Mesothelial cell of epicardium (in vitro differentiated cells): ENCODE results near the gene STING1. TPM values are rescaled to one million over a fixed set of nuclear protein-coding genes. Genes with fewer than 3 reads are reported as not detected.
"Not testable (repeated sequence)": the region's sequence is repeated elsewhere in the genome, so short reads cannot be mapped to it uniquely, and the experiment has no call there.

Experiments used
- DNase-seq, 2 experiments: peaks; one replicate each; pipeline ENCODE4 v3.0.0; 2021; ENCODE audit warnings: low spot score in 2 of 2; ENCODE audit not compliant: unreplicated experiment in 2 of 2
- H3K27ac Mint-ChIP-seq: 2 replicates; pipeline ENCODE4 v1.8.0; 2021; ENCODE audit warnings: mixed read lengths
- H3K27me3 Mint-ChIP-seq: 2 replicates; pipeline ENCODE4 v1.8.0; 2021; ENCODE audit warnings: low read depth, mixed read lengths
- H3K36me3 Mint-ChIP-seq: 2 replicates; pipeline ENCODE4 v1.8.0; 2021; ENCODE audit warnings: mixed read lengths
- H3K4me1 Mint-ChIP-seq: 2 replicates; pipeline ENCODE4 v1.8.0; 2021; ENCODE audit warnings: mixed read lengths
- H3K4me3 Mint-ChIP-seq: 2 replicates; pipeline ENCODE4 v1.8.0; 2021; ENCODE audit warnings: mild to moderate bottlenecking, moderate library complexity, mixed read lengths
- H3K9me3 Mint-ChIP-seq: 2 replicates; pipeline ENCODE4 v1.8.0; 2021; ENCODE audit warnings: mixed read lengths
- total RNA-seq: library from RNA; stranded (reverse); gene quantifications from 3 replicates; pipeline ENCODE4 v1.2.1, GENCODE V29; 2021
- TF ChIP-seq, protein P1 (sequence below): fragments of 200-600 bp; sonication (generic); IDR thresholded peaks from one replicate; pipeline ENCODE4 v1.5.0; 2021; ENCODE audit warnings: antibody characterized with exemption; ENCODE audit not compliant: unreplicated experiment

The STING1 gene
- total RNA-seq, 1 donor from 2014 or later: 27.0 TPM

DNA sequence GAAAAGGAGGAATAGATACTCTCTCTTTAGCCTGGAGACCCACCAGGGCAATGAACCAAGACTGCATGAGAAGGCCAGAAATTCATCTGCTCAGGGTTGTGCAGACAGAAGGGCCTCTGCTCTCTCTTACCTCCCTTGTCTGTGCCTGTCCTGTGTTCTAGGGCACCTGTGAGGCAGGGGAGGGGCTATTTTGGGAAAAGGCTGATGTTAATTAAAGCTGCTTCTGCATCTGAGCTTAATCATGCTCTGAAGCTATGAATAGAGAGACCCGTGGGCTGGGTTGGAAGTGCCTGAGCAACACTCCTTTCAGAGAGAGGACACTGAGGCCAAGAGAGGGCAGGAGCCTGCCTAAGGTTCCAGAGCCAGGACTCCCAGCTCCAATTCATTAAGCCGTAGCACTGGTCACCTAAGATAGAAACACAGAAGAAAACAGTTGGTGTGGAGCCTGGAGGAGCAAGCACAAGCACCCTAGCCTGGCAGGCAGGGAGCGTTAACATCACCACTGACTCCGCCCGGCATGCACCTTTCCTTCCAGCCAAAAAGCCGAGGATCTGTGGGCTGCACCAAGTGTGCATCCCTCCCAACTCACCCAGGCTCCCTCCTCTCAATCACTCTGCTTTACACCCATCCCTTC is 31.4 kb upstream of the STING1 start:
- Mint-ChIP-seq H3K27me3 (no peaks in the 10 kb centered on the region), H3K9me3 (peaks cover 4% of the 10 kb centered on the region), H3K27ac (no peak overlapping the region), H3K4me3 (no peak overlapping the region), H3K4me1 (peaks cover 24% of the 10 kb centered on the region), H3K36me3 (no peaks in the 10 kb centered on the region)
- no peak for DNase-seq
- TF ChIP-seq, protein P1, sequence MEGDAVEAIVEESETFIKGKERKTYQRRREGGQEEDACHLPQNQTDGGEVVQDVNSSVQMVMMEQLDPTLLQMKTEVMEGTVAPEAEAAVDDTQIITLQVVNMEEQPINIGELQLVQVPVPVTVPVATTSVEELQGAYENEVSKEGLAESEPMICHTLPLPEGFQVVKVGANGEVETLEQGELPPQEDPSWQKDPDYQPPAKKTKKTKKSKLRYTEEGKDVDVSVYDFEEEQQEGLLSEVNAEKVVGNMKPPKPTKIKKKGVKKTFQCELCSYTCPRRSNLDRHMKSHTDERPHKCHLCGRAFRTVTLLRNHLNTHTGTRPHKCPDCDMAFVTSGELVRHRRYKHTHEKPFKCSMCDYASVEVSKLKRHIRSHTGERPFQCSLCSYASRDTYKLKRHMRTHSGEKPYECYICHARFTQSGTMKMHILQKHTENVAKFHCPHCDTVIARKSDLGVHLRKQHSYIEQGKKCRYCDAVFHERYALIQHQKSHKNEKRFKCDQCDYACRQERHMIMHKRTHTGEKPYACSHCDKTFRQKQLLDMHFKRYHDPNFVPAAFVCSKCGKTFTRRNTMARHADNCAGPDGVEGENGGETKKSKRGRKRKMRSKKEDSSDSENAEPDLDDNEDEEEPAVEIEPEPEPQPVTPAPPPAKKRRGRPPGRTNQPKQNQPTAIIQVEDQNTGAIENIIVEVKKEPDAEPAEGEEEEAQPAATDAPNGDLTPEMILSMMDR: no peak

DNA sequence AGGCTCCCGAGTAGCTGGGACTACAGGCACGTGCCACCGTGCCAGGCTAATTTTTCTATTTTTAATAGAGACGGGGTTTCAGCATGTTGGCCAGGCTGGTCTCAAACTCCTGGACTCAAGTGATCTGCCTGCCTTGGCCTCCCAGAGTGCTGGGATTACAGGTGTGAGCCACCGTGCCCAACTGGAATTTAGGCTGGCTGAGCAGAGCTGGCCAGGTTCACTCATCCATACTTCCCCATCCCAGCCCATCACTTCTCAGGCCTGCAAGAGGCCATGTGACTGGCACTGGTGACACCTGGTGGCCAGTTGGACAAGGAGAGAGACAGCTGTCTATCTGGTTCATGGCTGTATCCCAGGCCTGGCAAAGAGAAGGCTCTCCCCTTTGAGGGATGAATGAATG is 30.9 kb upstream of the STING1 start:
- peaks cover 22% of the 10 kb centered on the region for H3K4me1 Mint-ChIP-seq
- not testable (repeated sequence) for H3K36me3 Mint-ChIP-seq, H3K27ac Mint-ChIP-seq, H3K9me3 Mint-ChIP-seq, H3K27me3 Mint-ChIP-seq, H3K4me3 Mint-ChIP-seq
- TF ChIP-seq, protein P1: peak; percentile 31
- peak in 1 of 2 experiments; percentile 54 for DNase-seq

DNA sequence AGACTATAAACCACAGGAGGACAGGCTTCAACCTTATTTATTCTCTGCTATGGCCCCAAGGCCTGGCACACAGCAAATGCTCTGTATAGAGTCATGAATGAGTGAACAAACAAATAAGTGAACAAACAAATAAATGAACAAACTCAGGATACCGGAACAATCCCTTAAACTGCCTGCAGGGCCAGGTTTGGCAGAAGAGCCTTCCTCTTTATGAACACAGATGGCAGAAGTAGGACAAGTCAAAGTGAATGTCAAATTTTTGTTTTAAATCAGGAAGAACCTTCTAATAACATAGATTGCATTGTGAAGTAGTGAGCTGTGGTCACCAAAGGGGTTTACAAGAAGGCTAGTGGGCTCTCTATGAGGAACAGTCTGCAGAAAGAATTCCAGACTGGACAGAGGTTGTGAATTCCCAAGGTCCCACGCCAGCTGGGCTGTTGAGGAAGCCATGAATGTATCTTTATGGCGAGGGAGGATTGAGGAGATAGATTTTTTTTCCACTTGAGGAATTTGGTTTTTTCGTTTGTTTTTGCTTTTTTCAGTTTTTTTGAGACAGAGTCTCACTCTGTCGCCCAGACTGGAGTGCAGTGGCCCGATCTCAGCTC is 30.3 kb upstream of the STING1 start:
- TF ChIP-seq, protein P1: no peak
- H3K9me3 Mint-ChIP-seq: peaks cover 4% of the 10 kb centered on the region
- no peaks in the 10 kb centered on the region for H3K36me3 Mint-ChIP-seq
- no peak for DNase-seq
- H3K4me1 Mint-ChIP-seq: peaks cover 17% of the 10 kb centered on the region
- no peaks in the 10 kb centered on the region for H3K27me3 Mint-ChIP-seq
- no peak overlapping the region for H3K4me3 Mint-ChIP-seq
- H3K27ac Mint-ChIP-seq: no peak overlapping the region

DNA sequence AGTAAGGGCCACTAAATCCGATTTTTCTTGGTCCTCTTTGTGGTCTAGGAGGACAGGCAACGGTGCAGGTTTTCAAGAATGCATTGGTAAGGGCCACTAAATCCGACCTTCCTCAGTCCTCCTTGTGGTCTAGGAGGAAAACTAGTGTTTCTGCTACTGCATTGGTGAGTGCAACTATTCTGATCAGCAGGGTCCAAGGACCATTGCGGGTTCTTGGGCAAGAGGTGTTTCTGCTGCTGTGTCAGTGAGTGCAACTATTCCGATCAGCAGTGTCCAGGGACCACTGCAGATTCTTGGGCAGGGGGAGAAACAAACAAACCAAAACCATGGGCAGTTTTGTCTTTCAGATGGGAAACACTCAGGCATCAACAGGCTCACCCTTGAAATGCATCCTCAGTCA is 22.2 kb upstream of the STING1 start:
- DNase-seq, H3K36me3 Mint-ChIP-seq, H3K4me3 Mint-ChIP-seq, H3K27ac Mint-ChIP-seq, H3K4me1 Mint-ChIP-seq, H3K9me3 Mint-ChIP-seq, H3K27me3 Mint-ChIP-seq: not testable (repeated sequence)

DNA sequence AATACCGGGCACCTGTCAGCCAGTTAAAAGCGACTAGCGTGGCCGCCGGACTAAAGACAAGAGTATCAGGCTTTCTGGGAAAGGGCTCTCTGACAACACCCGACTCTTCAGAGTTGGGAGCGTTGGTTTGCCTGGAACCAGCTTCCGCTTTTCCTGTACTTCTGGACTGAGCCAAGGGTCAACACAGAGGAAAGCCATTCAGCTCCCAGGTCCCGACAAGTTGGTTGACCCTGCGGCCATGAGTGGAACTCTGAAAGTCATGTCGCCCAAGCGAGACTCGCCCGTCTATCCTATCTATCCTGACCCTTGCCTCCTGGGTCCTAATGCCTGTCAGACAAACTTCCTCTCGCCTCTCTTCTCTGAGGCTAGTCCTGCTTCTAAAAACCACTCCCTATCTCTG is 21.3 kb upstream of the STING1 start:
- H3K4me1 Mint-ChIP-seq, H3K36me3 Mint-ChIP-seq, DNase-seq, H3K27me3 Mint-ChIP-seq, H3K9me3 Mint-ChIP-seq, H3K27ac Mint-ChIP-seq: not testable (repeated sequence)
- H3K4me3 Mint-ChIP-seq: peak overlapping the region; percentile 70

DNA sequence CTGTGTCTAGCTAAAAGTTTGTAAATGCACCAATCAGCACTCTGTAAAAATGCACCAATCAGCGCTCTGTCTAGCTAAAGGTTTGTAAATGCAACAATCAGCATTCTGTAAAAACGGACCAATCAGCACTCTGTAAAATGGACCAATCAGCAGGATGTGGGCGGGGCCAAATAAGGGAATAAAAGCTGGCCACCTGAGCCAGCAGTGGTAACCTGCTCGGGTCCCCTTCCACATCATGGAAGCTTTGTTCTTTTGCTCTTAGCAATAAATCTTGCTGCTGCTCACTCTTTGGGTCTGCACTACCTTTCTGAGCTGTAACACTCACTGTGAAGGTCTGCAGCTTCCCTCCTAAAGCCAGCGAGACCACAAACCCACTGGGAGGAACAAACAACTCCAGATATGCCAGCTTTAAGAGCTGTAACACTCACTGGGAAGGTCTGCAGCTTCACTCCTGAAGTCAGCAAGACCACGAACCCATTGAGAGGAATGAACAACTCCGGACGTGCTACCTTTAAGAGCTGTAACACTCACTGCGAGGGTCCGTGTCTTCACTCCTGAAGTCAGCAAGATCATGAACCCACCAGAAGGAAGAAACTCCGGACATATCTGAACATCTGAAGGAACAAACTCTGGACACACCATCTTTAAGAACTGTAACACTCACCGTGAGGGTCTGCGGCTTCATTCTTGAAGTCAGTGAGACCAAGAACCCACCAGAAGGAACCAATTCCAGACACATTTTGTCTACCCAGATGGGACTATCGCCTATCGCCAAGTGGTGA is 20.7 kb upstream of the STING1 start:
- H3K9me3 Mint-ChIP-seq, H3K36me3 Mint-ChIP-seq, H3K27me3 Mint-ChIP-seq, DNase-seq, H3K4me1 Mint-ChIP-seq, H3K27ac Mint-ChIP-seq: not testable (repeated sequence)
- H3K4me3 Mint-ChIP-seq: peak overlapping the region; percentile 70

DNA sequence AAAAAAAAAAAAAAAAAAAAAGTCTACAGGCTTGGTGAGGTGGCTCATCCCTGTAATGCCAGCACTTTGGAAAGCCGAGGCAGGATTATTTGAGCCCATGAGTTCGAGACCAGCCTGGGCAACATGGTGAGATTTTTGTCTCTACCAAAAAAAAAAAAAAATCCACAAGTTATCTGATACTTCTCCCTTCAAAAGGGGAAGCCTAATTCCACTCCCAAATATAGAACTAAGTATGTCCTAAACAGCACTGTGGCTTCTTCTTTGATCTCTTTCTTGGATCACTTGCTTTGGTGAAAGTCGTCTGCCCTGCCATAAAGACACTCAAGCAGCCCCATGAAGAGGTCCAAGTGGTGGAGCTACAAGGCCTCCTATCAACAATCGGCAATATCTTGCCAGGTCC is 18.8 kb upstream of the STING1 start:
- Mint-ChIP-seq H3K9me3 (no peaks in the 10 kb centered on the region), H3K4me1 (peaks cover 3% of the 10 kb centered on the region), H3K27ac (no peak overlapping the region), H3K36me3 (no peaks in the 10 kb centered on the region), H3K27me3 (no peaks in the 10 kb centered on the region), H3K4me3 (no peak overlapping the region)
- no peak for DNase-seq
- TF ChIP-seq, protein P1: no peak
